Peyer's patch (tissue), 4 donors: Measurements from ENCODE around the gene SMAD6. TPM values are rescaled to one million over a fixed set of nuclear protein-coding genes. Genes with fewer than 3 reads are reported as not detected.
A peak's percentile ranks its signal among the peaks of the same experiment; 100 is the strongest.

Experiments
- DNase-seq, 3 donors: peaks; one replicate each; pipeline ENCODE4 v3.0.0-alpha.2; 2017 to 2019
- H3K27ac ChIP-seq, 4 donors: fragments of 200-600 bp; sonication (generic); one replicate each; pipeline ENCODE4 v1.5.1; 2016 to 2019
- H3K27me3 ChIP-seq, 2 donors: fragments of 200-600 bp; sonication (generic); one replicate each; pipeline ENCODE4 v1.5.1; 2019
- H3K36me3 ChIP-seq, 3 donors: fragments of 200-600 bp; sonication (generic); one replicate each; pipeline ENCODE4 v1.5.1; 2016 to 2019
- H3K4me1 ChIP-seq, 4 donors: fragments of 200-600 bp; sonication (generic); one replicate each; pipeline ENCODE4 v1.5.1; 2016 to 2019
- H3K4me3 ChIP-seq, 4 donors: fragments of 200-600 bp; sonication (generic); 1 replicate in 3 of 4; 2 replicates in 1 of 4; pipeline ENCODE4 v1.5.1; 2016 to 2019; ENCODE audit warnings: mild to moderate bottlenecking in 1 of 4
- H3K9me3 ChIP-seq, 4 donors: fragments of 200-600 bp; sonication (generic); one replicate each; pipeline ENCODE4 v1.5.1; 2016 to 2019; ENCODE audit warnings: mild to moderate bottlenecking in 1 of 4
- POLR2A ChIP-seq, 2 donors: fragments of 450-650 bp; IDR thresholded peaks; one replicate each; pipeline ENCODE4 v1.5.1; 2017; ENCODE audit warnings: antibody characterized with exemption in 2 of 2, mild to moderate bottlenecking in 2 of 2, moderate library complexity in 2 of 2
- total RNA-seq, 4 donors: library from RNA; depleted of rRNA; stranded (reverse); fragments of >200 nt; gene quantifications; one replicate each; pipeline ENCODE4 v1.1.0, GENCODE V29; 2016
- TF ChIP-seq, protein P1 (sequence below), 6 experiments: fragments of 450-650 bp in 4 of 6; fragments of 200-600 bp in 2 of 6; sonication (generic) in 1 of 6; IDR thresholded peaks; one replicate each; pipeline ENCODE4 v1.5.1; 2017 to 2019; ENCODE audit warnings: antibody characterized with exemption in 6 of 6, mild to moderate bottlenecking in 3 of 6, moderate library complexity in 1 of 6

SMAD6 gene
- total RNA-seq, 4 donors from 2014 or later = 11.0 to 34.9 (median 25.5) TPM

DNA sequence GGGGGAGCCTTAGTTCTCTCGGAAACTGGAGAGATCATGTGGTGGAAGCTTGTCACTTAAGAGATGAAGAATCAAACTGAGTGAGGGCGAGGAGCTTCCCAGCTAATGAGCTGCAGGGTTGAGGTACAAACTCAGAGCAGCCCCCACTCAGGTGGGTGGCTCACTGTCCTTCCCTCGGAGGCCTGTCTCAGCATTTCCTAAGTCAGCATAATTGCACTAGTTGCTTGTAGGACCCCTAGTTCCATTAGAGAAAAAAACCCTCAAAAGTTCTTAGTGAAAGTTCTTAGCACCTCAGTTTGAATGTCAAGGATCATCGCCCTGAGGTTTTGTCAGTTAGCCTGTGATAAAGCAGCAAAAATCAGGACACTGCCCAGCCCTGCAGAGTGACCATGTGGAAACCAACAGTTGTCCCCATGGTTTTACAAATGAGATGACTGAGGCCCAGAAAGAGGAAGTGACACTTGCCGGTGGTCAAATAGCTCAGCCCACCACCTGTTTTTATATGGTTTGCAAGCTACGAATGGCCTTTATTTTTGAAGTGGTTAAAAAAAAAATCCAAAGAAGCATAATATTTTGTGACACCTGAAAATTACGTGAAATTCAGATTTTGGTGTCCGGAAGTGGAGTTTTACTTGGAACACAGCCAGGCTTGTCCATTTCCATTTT, 11.9 kb downstream of the SMAD6 start:
- no peak for DNase-seq
- no peak for TF ChIP-seq POLR2A (IDR thresholded peaks at IDR 0.05)
- TF ChIP-seq, protein P1, sequence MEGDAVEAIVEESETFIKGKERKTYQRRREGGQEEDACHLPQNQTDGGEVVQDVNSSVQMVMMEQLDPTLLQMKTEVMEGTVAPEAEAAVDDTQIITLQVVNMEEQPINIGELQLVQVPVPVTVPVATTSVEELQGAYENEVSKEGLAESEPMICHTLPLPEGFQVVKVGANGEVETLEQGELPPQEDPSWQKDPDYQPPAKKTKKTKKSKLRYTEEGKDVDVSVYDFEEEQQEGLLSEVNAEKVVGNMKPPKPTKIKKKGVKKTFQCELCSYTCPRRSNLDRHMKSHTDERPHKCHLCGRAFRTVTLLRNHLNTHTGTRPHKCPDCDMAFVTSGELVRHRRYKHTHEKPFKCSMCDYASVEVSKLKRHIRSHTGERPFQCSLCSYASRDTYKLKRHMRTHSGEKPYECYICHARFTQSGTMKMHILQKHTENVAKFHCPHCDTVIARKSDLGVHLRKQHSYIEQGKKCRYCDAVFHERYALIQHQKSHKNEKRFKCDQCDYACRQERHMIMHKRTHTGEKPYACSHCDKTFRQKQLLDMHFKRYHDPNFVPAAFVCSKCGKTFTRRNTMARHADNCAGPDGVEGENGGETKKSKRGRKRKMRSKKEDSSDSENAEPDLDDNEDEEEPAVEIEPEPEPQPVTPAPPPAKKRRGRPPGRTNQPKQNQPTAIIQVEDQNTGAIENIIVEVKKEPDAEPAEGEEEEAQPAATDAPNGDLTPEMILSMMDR (IDR thresholded peaks at IDR 0.05) = no peak
- Histone ChIP-seq H3K4me1 (peaks cover 0 to 30% (median 3%) of the 10 kb centered on the region in 4 donors), H3K27ac (peak overlapping the region in 1 of 4 donors; percentile 14), H3K4me3 (no peak overlapping the region), H3K36me3 (no peaks in the 10 kb centered on the region), H3K9me3 (no peaks in the 10 kb centered on the region), H3K27me3 (no peaks in the 10 kb centered on the region)

GRCh38 chr15:66714543-66714981, 12.5 kb downstream of the SMAD6 start:
- H3K4me1 ChIP-seq = peaks cover 0 to 30% (median 3%) of the 10 kb centered on the region in 4 donors
- H3K9me3 ChIP-seq = no peaks in the 10 kb centered on the region
- H3K27me3 ChIP-seq = no peaks in the 10 kb centered on the region
- TF ChIP-seq, protein P1 (IDR thresholded peaks at IDR 0.05) = no peak
- no peak for TF ChIP-seq POLR2A (IDR thresholded peaks at IDR 0.05)
- H3K36me3 ChIP-seq = no peaks in the 10 kb centered on the region
- DNase-seq = peak in 1 of 3 donors; percentile 60
- peak overlapping the region in 1 of 4 donors; percentile 14 for H3K27ac ChIP-seq
- H3K4me3 ChIP-seq = no peak overlapping the region

- Histone ChIP-seq H3K27ac (no peak overlapping the region), H3K4me1 (peaks cover 0 to 30% (median 3%) of the 10 kb centered on the region in 4 donors), H3K4me3 (no peak overlapping the region), H3K27me3 (no peaks in the 10 kb centered on the region), H3K9me3 (no peaks in the 10 kb centered on the region), H3K36me3 (no peaks in the 10 kb centered on the region)
- DNase-seq = no peak
- TF ChIP-seq, protein P1 (IDR thresholded peaks at IDR 0.05) = no peak
- no peak for TF ChIP-seq POLR2A (IDR thresholded peaks at IDR 0.05)
Measured at GRCh38 chr15:66715181-66715624, 13.2 kb downstream of the SMAD6 start.

DNA sequence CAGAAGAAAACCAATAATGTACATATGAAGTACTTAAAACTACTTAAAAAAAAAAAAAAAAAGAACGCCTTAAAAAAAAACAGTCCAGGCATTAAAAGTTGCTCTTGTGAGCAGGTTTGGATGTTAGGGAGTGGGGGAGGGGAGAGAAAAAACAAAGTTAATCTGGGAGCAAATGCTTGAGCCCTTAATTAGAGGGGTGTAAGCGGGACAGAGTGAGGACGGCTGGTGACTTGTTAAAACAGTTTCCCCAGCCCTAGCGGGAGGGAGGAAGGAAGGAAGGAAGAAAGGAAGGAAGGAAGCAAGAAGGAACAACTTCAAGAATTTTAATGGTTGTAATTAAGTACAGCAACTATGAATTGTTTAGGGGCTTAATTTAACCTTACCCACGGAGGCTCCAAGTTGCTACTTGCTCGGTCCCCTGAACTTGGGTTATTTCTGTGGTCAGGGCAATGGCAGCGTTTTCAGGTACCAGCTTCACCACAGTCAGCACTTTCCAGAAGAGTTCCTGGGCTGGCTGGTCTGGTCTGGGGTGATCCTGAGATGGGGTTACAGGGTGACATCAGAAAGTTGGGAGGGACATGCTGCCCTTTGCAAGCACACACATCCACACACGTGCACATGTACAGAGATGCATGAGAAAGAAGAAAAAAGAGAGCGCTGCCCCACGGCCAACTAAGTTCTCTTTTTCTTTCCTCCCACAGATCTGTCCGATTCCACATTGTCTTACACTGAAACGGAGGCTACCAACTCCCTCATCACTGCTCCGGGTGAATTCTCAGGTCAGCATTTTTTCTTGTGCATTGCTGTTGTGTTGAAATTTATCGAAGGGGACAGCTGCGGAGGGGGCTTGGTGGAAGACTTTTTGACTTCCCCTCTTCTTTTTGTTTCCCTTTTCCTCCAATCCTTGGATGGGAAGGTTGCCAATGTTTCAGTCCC, 14.0 kb downstream of the SMAD6 start:
- Histone ChIP-seq H3K9me3 (no peaks in the 10 kb centered on the region), H3K27me3 (no peaks in the 10 kb centered on the region), H3K27ac (no peak overlapping the region), H3K4me1 (peaks cover 0 to 30% (median 3%) of the 10 kb centered on the region in 4 donors), H3K4me3 (no peak overlapping the region), H3K36me3 (no peaks in the 10 kb centered on the region)
- TF ChIP-seq POLR2A (IDR thresholded peaks at IDR 0.05) = no peak
- TF ChIP-seq, protein P1 (IDR thresholded peaks at IDR 0.05) = no peak
- no peak for DNase-seq

- no peak for DNase-seq
- no peak for TF ChIP-seq POLR2A (IDR thresholded peaks at IDR 0.05)
- TF ChIP-seq, protein P1 (IDR thresholded peaks at IDR 0.05) = no peak
- no peaks in the 10 kb centered on the region for H3K36me3 ChIP-seq
- peaks cover 0 to 25% (median 3%) of the 10 kb centered on the region in 4 donors for H3K4me1 ChIP-seq
- H3K27me3 ChIP-seq = no peaks in the 10 kb centered on the region
- no peak overlapping the region for H3K27ac ChIP-seq
- no peaks in the 10 kb centered on the region for H3K9me3 ChIP-seq
- H3K4me3 ChIP-seq = no peak overlapping the region
Measured at GRCh38 chr15:66716656-66717020, 14.6 kb downstream of the SMAD6 start.
